ENCODE data around the gene LIN52. TPM values are rescaled to one million over a fixed set of nuclear protein-coding genes. Genes with fewer than 3 reads are reported as not detected.

LIN52 gene
- total RNA-seq, 1 experiment from 2014 or later, result 11.0 TPM

DNA sequence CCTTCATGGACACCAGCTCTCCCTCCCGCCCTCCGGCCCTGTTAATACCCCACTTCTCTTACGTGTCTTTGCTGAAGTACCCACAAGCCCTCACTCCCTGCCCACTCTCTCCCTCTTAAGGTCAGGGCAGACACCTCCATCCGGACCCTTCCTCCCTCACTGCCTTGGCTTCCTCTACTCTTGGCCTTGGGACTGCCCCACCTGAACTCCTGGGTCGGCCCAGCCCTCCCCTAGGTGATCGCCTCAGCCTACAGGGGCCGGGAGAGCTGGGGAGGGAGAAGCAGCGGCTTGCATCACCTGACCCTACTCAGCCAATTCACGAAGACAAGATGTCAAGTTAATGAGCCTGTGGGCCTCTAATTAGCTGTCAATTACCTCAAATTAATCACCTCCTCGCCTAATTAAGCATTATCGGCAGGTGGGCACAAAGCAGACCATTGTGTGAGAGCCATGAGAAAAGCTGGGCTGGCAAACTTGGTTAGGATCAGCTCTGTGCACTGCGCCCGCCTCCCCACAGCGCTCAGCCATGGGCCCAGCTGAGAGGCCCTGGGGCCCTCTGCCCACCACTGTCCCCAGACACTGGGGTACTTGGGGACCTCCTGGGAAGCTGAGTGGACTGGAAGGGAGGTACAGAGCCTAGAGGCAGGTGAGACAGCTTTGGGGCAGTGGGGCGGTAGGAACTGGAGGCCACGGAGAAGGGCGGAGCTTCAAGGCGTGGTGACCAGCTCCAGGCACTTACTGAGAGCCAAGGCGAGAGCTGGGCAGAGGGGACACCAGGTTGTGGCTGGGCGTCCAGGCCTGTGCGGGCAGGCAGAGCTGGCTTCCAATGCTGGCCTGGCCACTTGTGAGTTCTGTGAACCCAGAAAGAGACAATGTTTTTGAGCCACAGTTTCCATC is 129.4 kb downstream of the LIN52 start:
- Mint-ChIP-seq H3K27me3 (ENCODE audit: low read depth) (peaks cover 50% of the 10 kb centered on the region), H3K4me3 (no peak overlapping the region), H3K4me1 (peaks cover 5 to 10% of the 10 kb centered on the region in 2 experiments; a peak in 3 of 4 replicates), H3K27ac (peak overlapping the region in 1 of 3 experiments; percentile 50; a peak in 2 of 7 replicates), H3K36me3 (ENCODE audit: insufficient read depth in 1 of 3, low read depth in 3 of 3) (no peaks in the 10 kb centered on the region), H3K9me3 (no peaks in the 10 kb centered on the region)
- no peak overlapping the region for H3K56ac ChIP-seq (ENCODE audit: insufficient read length, low read depth, low read length)
- no peak overlapping the region for H4K8ac ChIP-seq (replicated peaks; ENCODE audit: insufficient read length, low read depth, low read length)
- no peaks in the 10 kb centered on the region; the same call in 1 of the 2 replicates for H3K27me3 ChIP-seq (ENCODE audit: insufficient read depth, low read length)
- H3T11ph ChIP-seq (ENCODE audit: low read length), result no peak overlapping the region
- no peak overlapping the region for H3K9ac ChIP-seq (ENCODE audit: extremely low read depth, insufficient read length, low read length)
- no CpG with 5 or more reads among the region's 21 CpGs for WGBS (ENCODE audit: extremely low coverage, insufficient read length, low lambda C conversion rate)
- no peak for DNase-seq
- H2AFZ ChIP-seq (ENCODE audit: low read length), result no peak overlapping the region
- no peak overlapping the region for H3K18ac ChIP-seq (ENCODE audit: insufficient read length, low read depth, low read length)
- no peak overlapping the region for H2BK15ac ChIP-seq (ENCODE audit: low read depth, low read length)
- no peak overlapping the region for H2BK5ac ChIP-seq (ENCODE audit: insufficient read length, low read length)
- no peaks in the 10 kb centered on the region; the same call in 1 of the 2 replicates for H3K4me1 ChIP-seq (ENCODE audit: insufficient read depth, low read length)
- no peak overlapping the region for H3K4ac ChIP-seq (ENCODE audit: low read depth, low read length)
- no peaks in the 10 kb centered on the region for H3K23me2 ChIP-seq (ENCODE audit: insufficient read length, low read depth, low read length, poor library complexity, severe bottlenecking)
- H3K14ac ChIP-seq (ENCODE audit: insufficient read depth, low read length), result no peak overlapping the region
- no peaks in the 10 kb centered on the region for H4K20me1 ChIP-seq (ENCODE audit: control insufficient read depth, insufficient read depth, insufficient read length)
- no peak overlapping the region for H4K5ac ChIP-seq (ENCODE audit: insufficient read length, low read depth, low read length)
- H3K27ac ChIP-seq (ENCODE audit: insufficient read length, low read depth, low read length), result no peak overlapping the region
- H2BK20ac ChIP-seq (ENCODE audit: low read depth, low read length, poor library complexity, severe bottlenecking), result no peak overlapping the region
- H2AK5ac ChIP-seq (ENCODE audit: insufficient read length, low read length), result no peak overlapping the region
- H3K23ac ChIP-seq (ENCODE audit: insufficient read length, low read depth, low read length), result no peak overlapping the region
- no peak overlapping the region for H2BK12ac ChIP-seq (ENCODE audit: insufficient read length, low read depth, low read length)
- no peak overlapping the region for H3K4me2 ChIP-seq (ENCODE audit: insufficient read depth, insufficient read length, low read length)
- H2BK120ac ChIP-seq (ENCODE audit: low read depth, low read length, poor library complexity, severe bottlenecking), result no peak overlapping the region
- TF ChIP-seq, protein P1, sequence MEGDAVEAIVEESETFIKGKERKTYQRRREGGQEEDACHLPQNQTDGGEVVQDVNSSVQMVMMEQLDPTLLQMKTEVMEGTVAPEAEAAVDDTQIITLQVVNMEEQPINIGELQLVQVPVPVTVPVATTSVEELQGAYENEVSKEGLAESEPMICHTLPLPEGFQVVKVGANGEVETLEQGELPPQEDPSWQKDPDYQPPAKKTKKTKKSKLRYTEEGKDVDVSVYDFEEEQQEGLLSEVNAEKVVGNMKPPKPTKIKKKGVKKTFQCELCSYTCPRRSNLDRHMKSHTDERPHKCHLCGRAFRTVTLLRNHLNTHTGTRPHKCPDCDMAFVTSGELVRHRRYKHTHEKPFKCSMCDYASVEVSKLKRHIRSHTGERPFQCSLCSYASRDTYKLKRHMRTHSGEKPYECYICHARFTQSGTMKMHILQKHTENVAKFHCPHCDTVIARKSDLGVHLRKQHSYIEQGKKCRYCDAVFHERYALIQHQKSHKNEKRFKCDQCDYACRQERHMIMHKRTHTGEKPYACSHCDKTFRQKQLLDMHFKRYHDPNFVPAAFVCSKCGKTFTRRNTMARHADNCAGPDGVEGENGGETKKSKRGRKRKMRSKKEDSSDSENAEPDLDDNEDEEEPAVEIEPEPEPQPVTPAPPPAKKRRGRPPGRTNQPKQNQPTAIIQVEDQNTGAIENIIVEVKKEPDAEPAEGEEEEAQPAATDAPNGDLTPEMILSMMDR (conservative IDR thresholded peaks at IDR 0.05), result no peak
- H3K79me2 ChIP-seq (ENCODE audit: insufficient read depth, low read length), result no peaks in the 10 kb centered on the region
- no peaks in the 10 kb centered on the region for H3K9me3 ChIP-seq (ENCODE audit: control insufficient read depth, low read depth, low read length)
- no peak overlapping the region for H4K91ac ChIP-seq (ENCODE audit: insufficient read length, low read depth, low read length)
- H3K79me1 ChIP-seq (ENCODE audit: insufficient read depth, low read depth, low read length, poor library complexity, severe bottlenecking), result no peaks in the 10 kb centered on the region

Measured in H9 (cell line).